GM23338 (cell line): ENCODE data around the gene NAA30. TPM values are rescaled to one million over a fixed set of nuclear protein-coding genes. Genes with fewer than 3 reads are reported as not detected.

Source experiments
- ATAC-seq: fragments of 200-7000 bp; cut with Tn5 transposase; 3 replicates; pipeline ENCODE4 v1.9.1; 2020
- DNase-seq: peaks from one replicate; pipeline ENCODE4 v3.0.0-alpha.2; 2015; ENCODE audit warnings: low spot score
- H2AFZ ChIP-seq: fragments of 200-600 bp; sonication (generic); 2 replicates; pipeline ENCODE4 v1.8.0; 2016; ENCODE audit warnings: antibody characterized with exemption, mild to moderate bottlenecking, moderate library complexity
- H3F3A ChIP-seq: fragments of 200-600 bp; sonication (generic); replicated peaks from 2 replicates; pipeline ENCODE4 v1.8.0; 2017; ENCODE audit warnings: antibody characterized with exemption, mixed run types, low read depth
- H3K27ac ChIP-seq: fragments of 200-600 bp; sonication (generic); 2 replicates; pipeline ENCODE4 v1.6.1; 2016; ENCODE audit warnings: low read depth
- H3K27me3 ChIP-seq: fragments of 200-600 bp; sonication (generic); 2 replicates; pipeline ENCODE4 v1.8.0; 2016; ENCODE audit warnings: mild to moderate bottlenecking, mixed run types, moderate library complexity; ENCODE audit not compliant: insufficient read depth
- H3K36me3 ChIP-seq: fragments of 200-600 bp; sonication (generic); 2 replicates; pipeline ENCODE4 v1.8.0; 2016; ENCODE audit warnings: mild to moderate bottlenecking; ENCODE audit not compliant: insufficient read depth
- H3K4me1 ChIP-seq: fragments of 200-600 bp; sonication (generic); 2 replicates; pipeline ENCODE4 v1.8.0; 2016; ENCODE audit warnings: mild to moderate bottlenecking, moderate library complexity; ENCODE audit not compliant: insufficient read depth
- H3K4me2 ChIP-seq: fragments of 200-600 bp; sonication (generic); 2 replicates; pipeline ENCODE4 v1.7.1; 2017; ENCODE audit warnings: mixed run types
- H3K4me3 ChIP-seq: fragments of 200-600 bp; sonication (generic); 2 replicates; pipeline ENCODE4 v1.6.1; 2016; ENCODE audit warnings: mixed run types
- H3K79me2 ChIP-seq: fragments of 200-600 bp; sonication (generic); replicated peaks from 2 replicates; pipeline ENCODE4 v1.8.0; 2017; ENCODE audit warnings: mild to moderate bottlenecking; ENCODE audit not compliant: insufficient read depth
- H3K9me2 ChIP-seq: fragments of 200-600 bp; sonication (generic); 2 replicates; pipeline ENCODE4 v1.8.0; 2017; ENCODE audit not compliant: insufficient read depth
- H4K20me1 ChIP-seq: fragments of 200-600 bp; sonication (generic); replicated peaks from 2 replicates; pipeline ENCODE4 v1.8.0; 2017; ENCODE audit warnings: mild to moderate bottlenecking; ENCODE audit not compliant: insufficient read depth
- H3K27ac Mint-ChIP-seq: 2 replicates; pipeline ENCODE4 v1.8.0; 2020; ENCODE audit warnings: inconsistent platforms, mild to moderate bottlenecking, moderate library complexity, mixed read lengths
- H3K27me3 Mint-ChIP-seq: 3 replicates; pipeline ENCODE4 v1.8.0; 2022; ENCODE audit warnings: low read depth, mild to moderate bottlenecking, moderate library complexity, mixed read lengths, inconsistent platforms; ENCODE audit not compliant: insufficient read depth, poor library complexity
- H3K36me3 Mint-ChIP-seq: 3 replicates; pipeline ENCODE4 v1.8.0; 2021; ENCODE audit warnings: low read depth, mild to moderate bottlenecking, inconsistent platforms, moderate library complexity, mixed read lengths
- H3K4me1 Mint-ChIP-seq: 3 replicates; pipeline ENCODE4 v1.8.0; 2020; ENCODE audit warnings: mild to moderate bottlenecking, inconsistent platforms, mixed read lengths
- H3K4me3 Mint-ChIP-seq: 3 replicates; pipeline ENCODE4 v1.8.0; 2021; ENCODE audit warnings: moderate library complexity, mild to moderate bottlenecking, inconsistent platforms, mixed read lengths
- H3K9me3 Mint-ChIP-seq: 3 replicates; pipeline ENCODE4 v1.8.0; 2020; ENCODE audit warnings: moderate library complexity, mild to moderate bottlenecking, inconsistent platforms, mixed read lengths
- CREB1 ChIP-seq: fragments of 250-450 bp; sonication (Bioruptor Pico); IDR thresholded peaks from 2 replicates; pipeline ENCODE4 v1.5.0; 2020; ENCODE audit warnings: low read depth, mild to moderate bottlenecking, moderate library complexity
- CTCF ChIP-seq, 2 experiments: fragments of 200-600 bp in 1 of 2; sonication (generic) in 1 of 2; conservative IDR thresholded peaks; 2 replicates each; pipeline versions ENCODE4 v1.5.1 to v1.6.1; 2016 to 2017; ENCODE audit warnings: antibody characterized with exemption in 2 of 2, low read depth in 2 of 2, mild to moderate bottlenecking in 2 of 2, moderate library complexity in 1 of 2
- EZH2 ChIP-seq: fragments of 200-600 bp; sonication (generic); IDR thresholded peaks from one replicate; pipeline ENCODE4 v1.8.0; 2017; ENCODE audit warnings: antibody characterized with exemption, mild to moderate bottlenecking, low read depth; ENCODE audit not compliant: unreplicated experiment
- EZH2phosphoT487 ChIP-seq: fragments of 200-600 bp; sonication (generic); IDR thresholded peaks from one replicate; pipeline ENCODE4 v1.8.1; 2018; ENCODE audit warnings: antibody characterized with exemption; ENCODE audit not compliant: unreplicated experiment
- JUNB ChIP-seq: IDR thresholded peaks from one replicate; pipeline ENCODE4 v1.6.1; 2016; ENCODE audit warnings: antibody characterized with exemption; ENCODE audit not compliant: unreplicated experiment
- NANOG ChIP-seq: IDR thresholded peaks from 2 replicates; pipeline ENCODE4 v1.6.1; 2016; ENCODE audit warnings: antibody characterized with exemption, borderline replicate concordance
- POLR2AphosphoS5 ChIP-seq: IDR thresholded peaks from 2 replicates; pipeline ENCODE4 v1.6.1; 2016; ENCODE audit warnings: antibody characterized with exemption, low read depth
- STAT1 ChIP-seq: IDR thresholded peaks from one replicate; pipeline ENCODE4 v1.6.1; 2016; ENCODE audit warnings: antibody characterized with exemption; ENCODE audit not compliant: unreplicated experiment
- ZNF114 ChIP-seq: fragments of 250-450 bp; sonication (Bioruptor Pico); IDR thresholded peaks from 2 replicates; pipeline ENCODE4 v1.5.0; 2020; ENCODE audit warnings: mild to moderate bottlenecking, moderate library complexity
- ZNF331 ChIP-seq: fragments of 250-450 bp; sonication (Bioruptor Pico); IDR thresholded peaks from 2 replicates; pipeline ENCODE4 v1.5.0; 2020; ENCODE audit warnings: low read depth, mild to moderate bottlenecking, moderate library complexity
- ZNF462 ChIP-seq: fragments of 250-450 bp; sonication (Bioruptor Pico); IDR thresholded peaks from 2 replicates; pipeline ENCODE4 v1.5.0; 2020; ENCODE audit warnings: mild to moderate bottlenecking, moderate library complexity
- polyA plus RNA-seq: library from polyadenylated mRNA; unstranded; fragments of >200 nt; fragmentation: Nextera tagmentation; extraction: Ambion mirVana; gene quantifications from 2 replicates; pipeline ENCODE4 v1.2.1, GENCODE V29; 2016
- total RNA-seq: library from RNA; depleted of rRNA; stranded (reverse); fragments of >200 nt; shearing (Covaris generic); gene quantifications from 2 replicates; pipeline ENCODE4 v1.2.3, GENCODE V29; 2014
- TF ChIP-seq, protein P1 (sequence below): IDR thresholded peaks from 2 replicates; pipeline ENCODE4 v1.6.1; 2016; ENCODE audit warnings: antibody characterized with exemption
- TF ChIP-seq, protein P2 (sequence below): IDR thresholded peaks from one replicate; pipeline ENCODE4 v1.6.1; 2018; ENCODE audit warnings: antibody characterized with exemption; ENCODE audit not compliant: unreplicated experiment

Gene NAA30
- total and polyA plus RNA-seq, 2 experiments from 2014 or later, result 7.5 to 27.1 TPM

GRCh38 chr14:57375156-57375555 is 15.2 kb upstream of the NAA30 start:
- Histone ChIP-seq H3K27ac (no peak overlapping the region), H3K27me3 (no peaks in the 10 kb centered on the region), H2AFZ (no peak overlapping the region), H3K4me1 (no peaks in the 10 kb centered on the region), H3F3A (no peaks in the 10 kb centered on the region), H3K4me2 (no peak overlapping the region), H3K4me3 (no peak overlapping the region), H4K20me1 (no peaks in the 10 kb centered on the region), H3K79me2 (no peaks in the 10 kb centered on the region), H3K9me2 (no peaks in the 10 kb centered on the region), H3K36me3 (no peaks in the 10 kb centered on the region)
- ATAC-seq (peak; percentile 87), DNase-seq (peak; percentile 53)
- H3K27me3 Mint-ChIP-seq, result peaks cover 2% of the 10 kb centered on the region
- TF ChIP-seq EZH2phosphoT487 (no peak), ZNF331 (CRISPR knock-in tag) (no peak), CREB1 (CRISPR knock-in tag) (no peak), CTCF (conservative IDR thresholded peaks at IDR 0.05; ENCODE audit: low read depth in 2 of 2) (no peak), JUNB (no peak), ZNF114 (CRISPR knock-in tag) (no peak), ZNF462 (CRISPR knock-in tag) (no peak), EZH2 (no peak), STAT1 (no peak), NANOG (no peak), POLR2AphosphoS5 (no peak)
- TF ChIP-seq, protein P1, sequence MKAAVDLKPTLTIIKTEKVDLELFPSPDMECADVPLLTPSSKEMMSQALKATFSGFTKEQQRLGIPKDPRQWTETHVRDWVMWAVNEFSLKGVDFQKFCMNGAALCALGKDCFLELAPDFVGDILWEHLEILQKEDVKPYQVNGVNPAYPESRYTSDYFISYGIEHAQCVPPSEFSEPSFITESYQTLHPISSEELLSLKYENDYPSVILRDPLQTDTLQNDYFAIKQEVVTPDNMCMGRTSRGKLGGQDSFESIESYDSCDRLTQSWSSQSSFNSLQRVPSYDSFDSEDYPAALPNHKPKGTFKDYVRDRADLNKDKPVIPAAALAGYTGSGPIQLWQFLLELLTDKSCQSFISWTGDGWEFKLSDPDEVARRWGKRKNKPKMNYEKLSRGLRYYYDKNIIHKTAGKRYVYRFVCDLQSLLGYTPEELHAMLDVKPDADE, result no peak
- TF ChIP-seq, protein P2, sequence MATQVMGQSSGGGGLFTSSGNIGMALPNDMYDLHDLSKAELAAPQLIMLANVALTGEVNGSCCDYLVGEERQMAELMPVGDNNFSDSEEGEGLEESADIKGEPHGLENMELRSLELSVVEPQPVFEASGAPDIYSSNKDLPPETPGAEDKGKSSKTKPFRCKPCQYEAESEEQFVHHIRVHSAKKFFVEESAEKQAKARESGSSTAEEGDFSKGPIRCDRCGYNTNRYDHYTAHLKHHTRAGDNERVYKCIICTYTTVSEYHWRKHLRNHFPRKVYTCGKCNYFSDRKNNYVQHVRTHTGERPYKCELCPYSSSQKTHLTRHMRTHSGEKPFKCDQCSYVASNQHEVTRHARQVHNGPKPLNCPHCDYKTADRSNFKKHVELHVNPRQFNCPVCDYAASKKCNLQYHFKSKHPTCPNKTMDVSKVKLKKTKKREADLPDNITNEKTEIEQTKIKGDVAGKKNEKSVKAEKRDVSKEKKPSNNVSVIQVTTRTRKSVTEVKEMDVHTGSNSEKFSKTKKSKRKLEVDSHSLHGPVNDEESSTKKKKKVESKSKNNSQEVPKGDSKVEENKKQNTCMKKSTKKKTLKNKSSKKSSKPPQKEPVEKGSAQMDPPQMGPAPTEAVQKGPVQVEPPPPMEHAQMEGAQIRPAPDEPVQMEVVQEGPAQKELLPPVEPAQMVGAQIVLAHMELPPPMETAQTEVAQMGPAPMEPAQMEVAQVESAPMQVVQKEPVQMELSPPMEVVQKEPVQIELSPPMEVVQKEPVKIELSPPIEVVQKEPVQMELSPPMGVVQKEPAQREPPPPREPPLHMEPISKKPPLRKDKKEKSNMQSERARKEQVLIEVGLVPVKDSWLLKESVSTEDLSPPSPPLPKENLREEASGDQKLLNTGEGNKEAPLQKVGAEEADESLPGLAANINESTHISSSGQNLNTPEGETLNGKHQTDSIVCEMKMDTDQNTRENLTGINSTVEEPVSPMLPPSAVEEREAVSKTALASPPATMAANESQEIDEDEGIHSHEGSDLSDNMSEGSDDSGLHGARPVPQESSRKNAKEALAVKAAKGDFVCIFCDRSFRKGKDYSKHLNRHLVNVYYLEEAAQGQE, result no peak
- H3K36me3 Mint-ChIP-seq, result no peaks in the 10 kb centered on the region
- peaks cover 2% of the 10 kb centered on the region; the same call in 1 of the 3 replicates for H3K9me3 Mint-ChIP-seq
- peaks cover 12% of the 10 kb centered on the region for H3K4me1 Mint-ChIP-seq
- H3K4me3 Mint-ChIP-seq, result no peak overlapping the region
- no peak overlapping the region for H3K27ac Mint-ChIP-seq
